Kidney tubule cell (primary cell): Measurements from ENCODE around the gene OR2A42.
"Not testable (repeated sequence)": the region's sequence is repeated elsewhere in the genome, so short reads cannot be mapped to it uniquely, and the experiment has no call there.

Experiments
- DNase-seq: peaks from one replicate; pipeline ENCODE4 v3.0.0-alpha.2; 2018; ENCODE audit warnings: low spot score

Gene OR2A42

DNA sequence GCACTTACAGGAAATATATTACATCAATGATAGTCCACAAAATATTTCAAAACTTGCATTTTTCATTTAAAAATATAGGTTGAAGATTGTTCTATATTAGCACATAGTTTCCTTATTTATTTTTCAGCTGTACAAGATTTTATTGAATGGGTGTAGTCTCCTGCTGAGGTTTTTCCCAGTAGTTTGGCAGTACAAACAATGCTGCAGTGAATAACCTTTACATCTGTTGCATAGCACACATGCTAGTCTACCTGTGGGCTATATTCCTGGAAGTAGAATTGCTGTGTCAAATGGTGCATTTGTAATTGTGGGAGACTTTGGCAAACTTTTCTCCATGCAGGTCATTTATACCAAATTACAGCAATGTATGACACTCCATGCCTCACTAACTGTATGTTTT lies 18.9 kb downstream of the OR2A42 start:
- DNase-seq = not testable (repeated sequence)

GRCh38 chr7:144219149-144219548 lies 20.3 kb downstream of the OR2A42 start:
- not testable (repeated sequence) for DNase-seq

DNA sequence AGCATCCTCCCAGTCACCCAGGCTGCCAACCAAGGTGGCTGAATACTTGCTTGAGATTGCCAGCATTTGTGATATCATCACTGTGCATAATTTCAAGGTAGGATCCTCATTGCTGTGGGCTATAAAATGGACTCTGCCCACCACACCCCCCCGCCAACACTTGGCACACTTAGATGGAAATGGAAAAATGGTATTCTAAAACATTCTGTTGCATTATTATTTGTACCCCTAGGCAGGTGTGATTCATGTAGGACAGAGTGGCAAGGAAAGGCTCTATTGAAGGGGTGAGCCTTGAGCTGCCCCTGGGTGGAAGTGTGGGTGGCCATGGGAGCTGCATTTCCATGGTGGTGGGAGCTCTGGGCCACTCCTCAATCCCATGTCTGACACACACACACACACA lies 20.8 kb downstream of the OR2A42 start:
- not testable (repeated sequence) for DNase-seq

DNA sequence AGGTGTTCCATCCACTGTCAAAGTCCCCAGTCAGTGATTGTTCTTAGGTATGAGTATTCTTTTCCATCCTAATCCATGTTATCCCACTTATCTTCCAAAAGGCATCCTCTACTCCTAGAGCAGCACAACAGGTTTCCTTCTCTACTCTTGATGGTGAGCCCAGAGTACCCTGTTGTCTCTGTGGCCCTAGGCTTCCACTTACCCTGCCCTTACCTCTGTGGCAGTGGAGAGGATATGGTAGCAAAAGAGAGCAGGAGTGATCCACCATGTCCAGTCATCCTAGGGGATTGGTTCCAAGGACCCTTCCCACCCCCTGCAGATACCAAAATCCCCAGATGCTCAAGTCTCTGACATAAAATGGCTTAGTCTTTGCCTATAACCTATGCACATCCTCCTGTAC lies 22.2 kb downstream of the OR2A42 start:
- not testable (repeated sequence) for DNase-seq

- DNase-seq = not testable (repeated sequence)
These were observed 34.1 kb downstream of the OR2A42 start for GRCh38 chr7:144205306-144205705.

- not testable (repeated sequence) for DNase-seq
These were observed 36.3 kb downstream of the OR2A42 start for GRCh38 chr7:144203086-144203485.

GRCh38 chr7:144201978-144202377 lies 37.4 kb downstream of the OR2A42 start:
- DNase-seq = not testable (repeated sequence)

GRCh38 chr7:144198934-144199333 lies 40.5 kb downstream of the OR2A42 start:
- DNase-seq = not testable (repeated sequence)

DNA sequence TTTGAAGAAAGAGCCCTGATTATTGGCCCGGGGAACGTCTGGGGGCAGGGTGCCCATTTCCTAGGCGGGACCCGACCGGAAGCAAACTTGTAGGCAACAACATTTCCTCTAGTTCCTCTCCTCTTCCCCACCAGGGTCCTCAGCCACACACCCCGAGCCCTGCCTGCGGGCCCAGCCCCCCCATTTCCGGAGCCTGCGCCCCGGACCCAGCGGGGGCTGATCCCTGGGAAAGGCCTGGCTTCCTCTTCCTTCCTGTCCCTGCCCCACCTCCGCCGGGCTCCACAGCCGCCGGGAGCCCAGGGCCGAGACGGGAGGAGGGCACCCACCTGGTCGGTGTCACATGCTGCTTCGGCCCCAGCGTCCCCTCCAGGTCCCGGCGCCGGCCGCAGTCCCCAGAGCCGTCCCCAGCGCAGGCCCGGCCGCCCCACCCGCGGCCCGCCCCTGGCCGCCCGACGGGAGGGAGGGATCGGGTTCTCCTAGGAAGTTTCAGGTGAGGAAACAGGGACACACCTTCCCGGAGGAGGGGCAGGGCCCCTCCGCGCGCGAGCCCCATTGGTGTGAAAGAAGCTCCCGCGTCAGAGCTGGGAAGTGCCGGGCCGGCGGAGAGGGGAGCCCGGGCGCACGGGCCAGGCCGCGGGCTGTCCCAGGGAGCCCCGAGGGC lies 44.1 kb downstream of the OR2A42 start, which contains the start of gene ARHGEF35:
ARHGEF35 (minus strand) TSS at position 622 of the 661 bp plus-strand sequence. CDS start 7,450 bp downstream, outside the sequence.
- not testable (repeated sequence) for DNase-seq

- DNase-seq = not testable (repeated sequence)
These were observed 45.0 kb downstream of the OR2A42 start for GRCh38 chr7:144194453-144194852.

- not testable (repeated sequence) for DNase-seq
These were observed 45.6 kb downstream of the OR2A42 start for GRCh38 chr7:144193782-144194181.

DNA sequence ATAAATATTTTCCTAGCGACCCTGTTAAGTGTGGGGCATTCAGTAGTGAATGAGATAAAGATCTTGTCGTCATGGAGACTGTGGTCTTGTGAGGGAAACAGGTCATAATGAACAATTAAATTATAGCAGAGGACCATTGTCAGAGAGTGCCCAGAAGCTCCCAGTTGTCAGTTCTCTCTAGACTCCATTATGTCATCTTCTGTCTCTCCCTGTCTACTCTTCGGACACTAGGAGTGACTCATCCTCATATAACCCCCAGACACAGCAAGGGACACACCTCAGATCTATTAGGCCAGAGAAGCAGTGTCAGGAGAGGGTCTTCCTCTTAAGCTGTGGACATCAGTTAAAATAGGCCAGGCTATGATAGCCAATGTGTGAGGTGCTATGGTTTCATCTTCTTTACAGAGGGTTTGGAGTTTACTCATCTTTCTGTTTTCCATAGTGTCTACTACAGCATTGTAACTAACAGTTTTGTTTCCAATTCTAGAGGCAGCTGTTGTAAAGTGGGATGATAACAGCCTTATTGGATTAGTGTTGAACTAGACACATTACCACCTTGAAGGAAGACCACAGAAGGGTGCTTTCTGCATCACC lies 50.7 kb downstream of the OR2A42 start:
- not testable (repeated sequence) for DNase-seq

DNA sequence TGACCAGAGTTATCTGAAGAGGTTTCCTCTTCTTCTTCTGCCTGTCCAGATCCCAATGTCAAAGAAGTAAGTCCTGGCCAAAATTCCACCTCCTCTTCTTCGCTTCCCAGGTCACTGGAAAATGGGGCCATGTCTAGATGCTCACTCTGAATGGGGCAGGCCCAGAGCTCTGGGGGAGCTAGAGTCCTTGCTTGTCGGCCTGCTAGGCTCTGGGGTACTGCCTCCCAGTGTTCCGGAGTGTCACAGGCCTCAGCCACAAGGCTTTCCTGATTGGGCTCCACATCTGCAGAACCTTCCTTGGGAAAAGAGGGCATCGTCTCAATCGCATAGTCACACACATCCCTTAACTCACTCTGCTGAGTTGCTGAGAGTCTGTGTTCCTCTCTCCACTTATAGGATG lies 51.6 kb downstream of the OR2A42 start:
- DNase-seq = not testable (repeated sequence)

DNA sequence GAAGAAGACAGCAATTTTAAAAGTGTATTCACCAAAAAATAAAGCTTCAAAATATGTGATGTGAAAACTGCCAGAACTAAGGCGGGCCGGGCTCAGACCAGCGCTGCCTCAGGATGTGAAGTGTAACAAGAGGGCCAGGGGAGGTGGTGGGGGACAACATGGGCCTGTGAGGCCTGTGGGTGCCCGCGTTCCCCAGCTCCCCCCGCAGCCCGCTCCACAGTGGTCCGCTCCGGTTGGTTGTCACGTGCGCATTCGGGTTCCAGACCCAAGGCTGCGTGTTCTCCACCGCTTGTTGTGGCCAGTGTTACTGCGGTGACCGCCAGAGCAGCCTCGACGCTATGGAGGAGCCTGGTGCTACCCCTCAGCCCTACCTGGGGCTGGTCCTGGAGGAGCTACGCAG lies 56.2 kb downstream of the OR2A42 start, which contains the start of gene CTAGE4:
CTAGE4 (plus strand) TSS at position 301 of the 400 bp plus-strand sequence; CDS start at position 339, 38 bp downstream.
- not testable (repeated sequence) for DNase-seq

DNA sequence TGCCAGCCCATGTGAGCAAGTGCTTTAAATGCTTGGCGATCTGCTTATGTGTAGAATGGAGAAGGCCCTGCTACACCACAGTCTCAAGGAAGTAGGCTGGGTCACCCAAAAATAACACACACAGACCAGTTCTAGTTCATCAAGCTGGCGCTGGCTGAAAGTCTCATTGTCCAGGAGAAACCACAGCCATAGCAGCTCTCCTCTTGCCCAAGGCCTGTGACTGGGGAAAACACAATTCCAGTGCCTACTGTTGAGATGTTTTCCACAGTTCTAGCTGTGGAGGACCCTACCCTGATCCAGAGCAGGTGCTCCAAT lies 60.3 kb downstream of the OR2A42 start:
- not testable (repeated sequence) for DNase-seq

- DNase-seq = peak; percentile 38
These were observed 60.8 kb downstream of the OR2A42 start for GRCh38 chr7:144178380-144179164.
